Thoracic aorta (tissue), 2 donors: ENCODE measurements around the gene UCP3. TPM values are rescaled to one million over a fixed set of nuclear protein-coding genes. Genes with fewer than 3 reads are reported as not detected.

Experiments used
- ATAC-seq: fragments of 150-250 bp; one replicate; pipeline ENCODE4 v1.8.0; 2017; ENCODE audit warnings: low read depth; ENCODE audit not compliant: insufficient number of reproducible peaks, low FRiP score
- DNase-seq: peaks from one replicate; pipeline ENCODE4 v3.0.0-alpha.2; 2020; ENCODE audit warnings: low spot score
- H3K27ac ChIP-seq, 2 donors: fragments of 200-600 bp; sonication (generic); 1 replicate in 1 of 2; 2 replicates in 1 of 2; pipeline ENCODE4 v1.5.1; 2016; ENCODE audit warnings: mild to moderate bottlenecking in 2 of 2, moderate library complexity in 2 of 2
- H3K27me3 ChIP-seq: fragments of 200-600 bp; sonication (generic); replicated peaks from 2 replicates; pipeline ENCODE4 v1.6.0; 2016; ENCODE audit warnings: mild to moderate bottlenecking; ENCODE audit not compliant: insufficient read depth
- H3K36me3 ChIP-seq: fragments of 200-600 bp; sonication (generic); one replicate; pipeline ENCODE4 v1.5.1; 2016
- H3K4me1 ChIP-seq, 2 donors: fragments of 200-600 bp; sonication (generic); 1 replicate in 1 of 2; 2 replicates in 1 of 2; pipeline versions ENCODE4 v1.5.1 to v1.6.0; 2016; ENCODE audit warnings: low read depth in 2 of 2, mild to moderate bottlenecking in 1 of 2; ENCODE audit not compliant: control insufficient read depth in 1 of 2
- H3K4me3 ChIP-seq: fragments of 200-600 bp; sonication (generic); 2 replicates; pipeline ENCODE4 v1.5.1; 2016; ENCODE audit warnings: mild to moderate bottlenecking
- H3K9me3 ChIP-seq: fragments of 200-600 bp; sonication (generic); 2 replicates; pipeline ENCODE4 v1.5.1; 2016
- CTCF ChIP-seq: fragments of 200-600 bp; sonication (generic); IDR thresholded peaks from one replicate; pipeline ENCODE4 v1.5.1; 2019; ENCODE audit warnings: antibody characterized with exemption
- total RNA-seq, 2 donors: library from RNA; depleted of rRNA; stranded (reverse); fragments of >200 nt; gene quantifications; one replicate each; pipeline versions ENCODE4 v1.1.0 to v1.2.3, GENCODE V29; 2016

The UCP3 gene
- total RNA-seq, 2 donors from 2014 or later: 0.14 to 13.9 TPM

DNA sequence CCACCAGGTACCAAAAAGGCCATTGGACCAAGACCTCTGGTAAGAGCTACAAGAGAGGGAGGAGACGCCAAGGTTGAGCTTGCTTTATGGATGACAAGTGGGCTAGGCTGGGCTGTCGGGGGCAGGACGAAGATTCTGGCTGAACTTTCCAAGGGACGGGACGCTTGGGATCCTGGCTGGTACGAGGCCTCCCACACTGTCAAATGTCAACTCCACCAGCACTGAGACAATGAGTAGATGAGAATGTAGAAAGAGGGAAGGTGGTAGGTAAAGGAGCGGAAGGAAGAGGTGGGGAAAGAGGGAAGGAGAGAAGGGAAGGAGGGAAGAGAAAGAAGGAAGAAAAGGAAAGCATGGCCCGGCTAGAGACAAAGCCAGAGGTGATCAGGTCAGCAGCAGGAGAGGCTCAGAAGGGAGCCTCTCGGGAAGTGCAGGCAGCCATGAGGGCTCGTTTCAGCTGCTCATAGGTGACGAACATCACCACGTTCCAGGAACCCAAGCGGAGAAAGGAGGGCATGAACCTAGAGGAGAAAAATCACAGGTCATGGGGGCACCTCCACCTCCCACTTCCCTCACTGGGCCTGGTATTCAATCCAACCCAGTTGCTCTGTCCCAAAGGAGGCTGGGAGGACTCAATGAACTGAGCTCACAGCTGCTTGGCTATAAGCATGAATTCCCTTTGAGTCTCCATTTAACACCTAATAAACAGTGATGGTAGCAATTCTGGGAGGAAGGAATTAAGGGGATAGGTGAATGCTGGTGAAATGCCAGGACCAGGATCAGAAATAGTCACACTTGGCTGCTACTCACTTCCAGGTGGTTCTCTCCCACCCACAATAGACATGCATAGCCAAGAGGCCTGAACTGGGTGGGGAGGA is 34.0 kb downstream of the UCP3 start:
- ATAC-seq (no peak), DNase-seq (no peak)
- H3K27me3 ChIP-seq: no peaks in the 10 kb centered on the region
- H3K4me1 ChIP-seq: no peaks in the 10 kb centered on the region
- peaks cover 16% of the 10 kb centered on the region for H3K36me3 ChIP-seq
- no peak overlapping the region for H3K27ac ChIP-seq
- H3K4me3 ChIP-seq: no peak overlapping the region
- TF ChIP-seq CTCF: no peak
- H3K9me3 ChIP-seq: no peaks in the 10 kb centered on the region

GRCh38 chr11:73972620-73973449 is 36.0 kb downstream of the UCP3 start:
- Histone ChIP-seq H3K9me3 (no peaks in the 10 kb centered on the region), H3K4me1 (no peaks in the 10 kb centered on the region), H3K36me3 (peaks cover 10% of the 10 kb centered on the region), H3K27ac (no peak overlapping the region), H3K4me3 (no peak overlapping the region), H3K27me3 (no peaks in the 10 kb centered on the region)
- no peak for DNase-seq
- TF ChIP-seq CTCF: no peak
- ATAC-seq: no peak

DNA sequence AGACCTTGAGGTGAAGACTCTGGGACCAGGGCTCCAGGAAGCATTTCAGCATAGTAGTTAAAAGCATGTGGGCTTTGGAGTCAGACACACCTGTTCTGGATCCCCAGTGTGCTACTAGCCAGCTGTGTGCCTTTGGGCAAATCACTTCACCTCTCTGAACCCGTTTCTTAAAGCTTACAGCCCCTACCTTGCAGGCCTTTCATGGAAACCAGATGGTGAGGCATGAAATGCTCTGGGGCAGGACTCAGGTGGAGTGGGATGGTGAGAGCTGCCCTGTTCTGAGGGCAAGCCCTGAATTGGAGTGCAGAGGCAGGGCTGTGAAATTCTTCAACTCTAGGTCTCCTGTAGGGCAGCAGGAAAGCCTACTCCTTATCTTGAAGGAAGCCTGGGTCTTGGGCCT is 36.7 kb downstream of the UCP3 start:
- Histone ChIP-seq H3K36me3 (peaks cover 9% of the 10 kb centered on the region), H3K27ac (no peak overlapping the region), H3K9me3 (no peaks in the 10 kb centered on the region), H3K27me3 (no peaks in the 10 kb centered on the region), H3K4me1 (no peaks in the 10 kb centered on the region), H3K4me3 (no peak overlapping the region)
- DNase-seq: no peak
- ATAC-seq: no peak
- TF ChIP-seq CTCF: no peak

- no peak for TF ChIP-seq CTCF
- no peak for ATAC-seq
- Histone ChIP-seq H3K4me1 (no peaks in the 10 kb centered on the region), H3K9me3 (no peaks in the 10 kb centered on the region), H3K36me3 (peaks cover 5% of the 10 kb centered on the region), H3K27ac (no peak overlapping the region), H3K4me3 (no peak overlapping the region), H3K27me3 (no peaks in the 10 kb centered on the region)
- DNase-seq: no peak
These were observed 37.6 kb downstream of the UCP3 start for GRCh38 chr11:73971175-73971719.
